Measurements from ENCODE around the gene SIRT5. TPM values are rescaled to one million over a fixed set of nuclear protein-coding genes. Genes with fewer than 3 reads are reported as not detected.
A peak's percentile ranks its signal among the peaks of the same experiment; 100 is the strongest.

Gene SIRT5
- total RNA-seq, 1 donor from 2014 or later = 18.2 TPM

DNA sequence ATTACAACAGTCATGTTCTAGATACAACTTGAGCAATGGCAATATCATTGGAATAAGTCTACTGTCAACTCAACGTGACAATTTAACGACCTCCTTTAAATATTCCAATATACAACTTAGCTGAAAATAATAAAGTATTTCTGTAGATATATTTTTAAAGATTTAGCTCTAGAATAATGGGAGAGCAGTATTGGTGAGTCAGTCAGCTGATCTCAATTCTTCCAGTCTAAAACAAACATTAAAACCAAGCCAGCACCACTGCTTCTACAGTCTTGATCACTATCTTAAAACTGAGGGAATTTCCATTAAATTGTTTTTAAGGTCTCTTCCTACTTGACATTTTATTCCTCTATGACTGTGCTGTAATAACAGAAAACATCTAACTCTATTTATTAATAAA lies 78.9 kb downstream of the SIRT5 start:
- Mint-ChIP-seq H3K4me3 (ENCODE audit: low read depth) (no peak overlapping the region), H3K27ac (no peak overlapping the region), H3K36me3 (ENCODE audit: insufficient read depth) (peaks cover 11% of the 10 kb centered on the region), H3K4me1 (ENCODE audit: low read depth) (peaks cover 8% of the 10 kb centered on the region), H3K9me3 (ENCODE audit: low read depth) (no peaks in the 10 kb centered on the region), H3K27me3 (no peaks in the 10 kb centered on the region)
- TF ChIP-seq CTCF (IDR thresholded peaks at IDR 0.05; ENCODE audit: unreplicated experiment) = no peak
- no peak for DNase-seq (ENCODE audit: low spot score, unreplicated experiment)

DNA sequence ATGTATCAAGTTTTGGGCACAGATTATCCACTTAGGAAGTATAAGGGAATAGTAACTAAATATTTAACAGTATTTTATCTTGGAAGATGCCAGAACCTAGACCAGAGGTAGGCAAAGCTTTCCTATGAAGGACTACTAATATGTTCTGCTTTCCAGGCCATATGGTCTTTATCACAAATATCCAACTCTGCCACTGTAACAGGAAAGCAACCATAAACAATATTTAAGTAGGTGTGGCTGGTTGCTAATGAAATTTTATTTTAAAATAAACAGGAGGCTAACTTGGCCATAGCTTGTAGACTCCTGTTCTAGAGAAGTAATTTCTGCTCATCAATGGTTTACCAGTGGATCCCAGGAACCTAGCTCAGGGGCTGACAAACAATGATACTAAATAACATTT lies 80.1 kb downstream of the SIRT5 start:
- no peak for DNase-seq (ENCODE audit: low spot score, unreplicated experiment)
- no peak for TF ChIP-seq CTCF (IDR thresholded peaks at IDR 0.05; ENCODE audit: unreplicated experiment)
- Mint-ChIP-seq H3K27me3 (no peaks in the 10 kb centered on the region), H3K4me1 (ENCODE audit: low read depth) (peaks cover 3% of the 10 kb centered on the region), H3K27ac (no peak overlapping the region), H3K4me3 (ENCODE audit: low read depth) (no peak overlapping the region), H3K36me3 (ENCODE audit: insufficient read depth) (peaks cover 8% of the 10 kb centered on the region), H3K9me3 (ENCODE audit: low read depth) (no peaks in the 10 kb centered on the region)

GRCh38 chr6:13655700-13656099 lies 81.3 kb downstream of the SIRT5 start:
- no peak overlapping the region for H3K4me3 Mint-ChIP-seq (ENCODE audit: low read depth)
- no peak for DNase-seq (ENCODE audit: low spot score, unreplicated experiment)
- peaks cover 7% of the 10 kb centered on the region for H3K36me3 Mint-ChIP-seq (ENCODE audit: insufficient read depth)
- TF ChIP-seq CTCF (IDR thresholded peaks at IDR 0.05; ENCODE audit: unreplicated experiment) = no peak
- no peak overlapping the region for H3K27ac Mint-ChIP-seq
- H3K4me1 Mint-ChIP-seq (ENCODE audit: low read depth) = peaks cover 1% of the 10 kb centered on the region
- H3K27me3 Mint-ChIP-seq = no peaks in the 10 kb centered on the region
- H3K9me3 Mint-ChIP-seq (ENCODE audit: low read depth) = no peaks in the 10 kb centered on the region

DNA sequence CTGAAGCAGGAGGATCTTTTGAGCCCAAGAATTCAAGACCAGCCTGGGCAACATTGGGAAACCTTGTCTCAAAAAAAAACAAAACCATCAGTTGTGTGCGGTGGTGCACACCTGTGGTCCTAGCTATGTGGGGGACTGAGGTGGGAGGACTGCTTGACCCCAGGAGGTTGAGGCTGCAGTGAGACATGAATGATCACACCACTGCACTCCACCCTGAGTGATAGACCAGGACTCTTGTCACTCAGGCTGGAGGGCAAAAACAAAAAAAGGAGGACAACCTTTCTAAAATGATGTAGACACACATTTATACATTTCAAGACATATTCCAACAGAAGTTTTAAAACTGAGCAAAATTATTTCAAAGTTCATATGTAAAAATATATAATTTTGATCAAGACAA lies 85.9 kb downstream of the SIRT5 start:
- DNase-seq (ENCODE audit: low spot score, unreplicated experiment) = no peak
- Mint-ChIP-seq H3K36me3 (ENCODE audit: insufficient read depth) (peaks cover 3% of the 10 kb centered on the region), H3K4me3 (ENCODE audit: low read depth) (no peak overlapping the region), H3K27ac (no peak overlapping the region), H3K9me3 (ENCODE audit: low read depth) (no peaks in the 10 kb centered on the region), H3K27me3 (no peaks in the 10 kb centered on the region), H3K4me1 (ENCODE audit: low read depth) (peaks cover 28% of the 10 kb centered on the region)
- TF ChIP-seq CTCF (IDR thresholded peaks at IDR 0.05; ENCODE audit: unreplicated experiment) = no peak

GRCh38 chr6:13660893-13661292 lies 86.5 kb downstream of the SIRT5 start:
- TF ChIP-seq CTCF (IDR thresholded peaks at IDR 0.05; ENCODE audit: unreplicated experiment) = no peak
- peak overlapping the region; percentile 8 for H3K27ac Mint-ChIP-seq
- H3K4me3 Mint-ChIP-seq (ENCODE audit: low read depth) = no peak overlapping the region
- H3K27me3 Mint-ChIP-seq = no peaks in the 10 kb centered on the region
- peaks cover 33% of the 10 kb centered on the region for H3K4me1 Mint-ChIP-seq (ENCODE audit: low read depth)
- H3K9me3 Mint-ChIP-seq (ENCODE audit: low read depth) = no peaks in the 10 kb centered on the region
- DNase-seq (ENCODE audit: low spot score, unreplicated experiment) = no peak
- peaks cover 2% of the 10 kb centered on the region for H3K36me3 Mint-ChIP-seq (ENCODE audit: insufficient read depth)

Measured in progenitor cell of endocrine pancreas (in vitro differentiated cells).